K562 (cell line): ENCODE data around the gene MYO3B. TPM values are rescaled to one million over a fixed set of nuclear protein-coding genes. Genes with fewer than 3 reads are reported as not detected.

Experiments
- ATF3 ChIP-seq, 2 experiments: fragments of 450-650 bp in 1 of 2; sonication (generic) in 1 of 2; formaldehyde crosslinking in 1 of 2; IDR thresholded peaks in 1 of 2; conservative IDR thresholded peaks in 1 of 2; 2 replicates each; pipeline versions ENCODE4 v1.6.1 to v1.8.1; 2016 to 2023; ENCODE audit warnings: mild to moderate bottlenecking in 2 of 2, moderate library complexity in 2 of 2, inconsistent platforms in 1 of 2, missing genetic modification reagents in 1 of 2
- BCOR ChIP-seq: fragments of 450-650 bp; IDR thresholded peaks from 2 replicates; pipeline ENCODE4 v1.6.1; 2016
- CHD7 ChIP-seq: fragments of 200-600 bp; sonication (generic); IDR thresholded peaks from one replicate; pipeline ENCODE4 v1.6.1; 2012; ENCODE audit warnings: mild to moderate bottlenecking, low read depth, low read length, inconsistent platforms
- FOSL1 ChIP-seq: fragments of 200-800 bp; sonication (Bioruptor generic); conservative IDR thresholded peaks from 2 replicates; pipeline ENCODE4 v1.6.1; 2016; ENCODE audit warnings: missing genetic modification characterization, missing compliant biosample characterization
- GABPB1 ChIP-seq: sonication (generic); formaldehyde crosslinking; IDR thresholded peaks from 2 replicates; pipeline ENCODE4 v1.8.0; 2022; ENCODE audit warnings: mild to moderate bottlenecking, missing genetic modification reagents
- HMGXB4 ChIP-seq: sonication (generic); formaldehyde crosslinking; IDR thresholded peaks from 2 replicates; pipeline ENCODE4 v1.8.1; 2023; ENCODE audit warnings: mild to moderate bottlenecking, missing genetic modification reagents
- JUND ChIP-seq, 2 experiments: IDR thresholded peaks; 2 replicates in 1 of 2; 3 replicates in 1 of 2; pipeline ENCODE4 v1.6.1; 2011; ENCODE audit warnings: borderline replicate concordance in 2 of 2, low read depth in 2 of 2, low read length in 2 of 2, improper control_type of control experiment in 1 of 2, missing biosample characterization in 1 of 2, missing genetic modification characterization in 1 of 2, missing genetic modification reagents in 1 of 2
- KLF1 ChIP-seq: fragments of 450-650 bp; IDR thresholded peaks from 2 replicates; pipeline ENCODE4 v1.6.1; 2016; ENCODE audit warnings: missing genetic modification characterization, missing compliant biosample characterization
- MBD1 ChIP-seq: fragments of 250-450 bp; sonication (Bioruptor Pico); IDR thresholded peaks from 2 replicates; pipeline ENCODE4 v1.8.0; 2022; ENCODE audit warnings: inconsistent platforms
- MTA1 ChIP-seq: fragments of 450-650 bp; IDR thresholded peaks from 2 replicates; pipeline ENCODE4 v1.6.1; 2017; ENCODE audit warnings: borderline replicate concordance
- NR3C1 ChIP-seq: sonication (generic); formaldehyde crosslinking; IDR thresholded peaks from 2 replicates; pipeline ENCODE4 v1.8.1; 2022; ENCODE audit warnings: missing genetic modification reagents
- ZNF121 ChIP-seq: sonication (generic); formaldehyde crosslinking; conservative IDR thresholded peaks from 2 replicates; pipeline ENCODE4 v1.8.0; 2022; ENCODE audit warnings: missing genetic modification reagents
- polyA plus RNA-seq, 8 experiments: library from polyadenylated mRNA; depleted of rRNA in 4 of 8; stranded (reverse) in 5 of 8; unstranded in 3 of 8; fragments of >200 nt; fragmentation: Nextera tagmentation in 2 of 8; fragmentation: Illumina TruSeq in 1 of 8; extraction: Ambion mirVana in 2 of 8; extraction: Trizol in 1 of 8; gene quantifications; 2 replicates each; pipeline versions ENCODE4 v1.2.1 to v1.2.3, GENCODE V29; 2011 to 2014; ENCODE audit warnings: inconsistent platforms in 1 of 8, missing spikeins in 1 of 8
- total RNA-seq, 7 experiments: library from RNA; depleted of rRNA in 6 of 7; stranded (reverse); fragments of >200 nt in 6 of 7; fragmentation: Illumina TruSeq in 2 of 7; extraction: Trizol in 2 of 7; gene quantifications; 2 replicates each; pipeline versions ENCODE4 v1.2.1 to v1.2.3, GENCODE V29; 2011 to 2021; ENCODE audit warnings: low replicate concordance in 1 of 7

MYO3B gene
- total and polyA plus RNA-seq, 9 of the 15 experiments (the other 6 are each of a cell fraction or from before 2014, with no cell fraction given), result 2.7 to 6.5 (median 3.6) TPM

- no peak for TF ChIP-seq CHD7
- TF ChIP-seq KLF1 (tag), result no peak
- TF ChIP-seq ZNF121 (CRISPR knock-in tag), result no peak
- no peak for TF ChIP-seq MBD1
- TF ChIP-seq NR3C1 (CRISPR knock-in tag), result no peak
- peak; percentile 46; the same call in 1 of the 2 replicates for TF ChIP-seq JUND (IDR thresholded peaks at IDR 0.05; ENCODE audit: borderline replicate concordance, low read depth, low read length)
- no peak for TF ChIP-seq JUND (tag; IDR thresholded peaks at IDR 0.05; ENCODE audit: borderline replicate concordance, low read depth, low read length)
- no peak for TF ChIP-seq BCOR
- no peak for TF ChIP-seq GABPB1 (CRISPR knock-in tag)
- TF ChIP-seq ATF3 (IDR thresholded peaks at IDR 0.05), result peak; percentile 65
- TF ChIP-seq ATF3 (CRISPR knock-in tag; conservative IDR thresholded peaks at IDR 0.05), result no peak
- TF ChIP-seq MTA1, result no peak
- TF ChIP-seq FOSL1 (tag), result peak; percentile 55
- TF ChIP-seq HMGXB4 (CRISPR knock-in tag), result no peak
Observed at GRCh38 chr2:170148161-170148560, 29.8 kb upstream of the MYO3B start (continued).
